Measurements from ENCODE around the gene IVNS1ABP. TPM values are rescaled to one million over a fixed set of nuclear protein-coding genes. Genes with fewer than 3 reads are reported as not detected.

IVNS1ABP gene
- total and polyA plus RNA-seq, 2 donors (not counting 3 experiments of a cell fraction or from before 2014, with no cell fraction given): 26.3 to 81.6 TPM

DNA sequence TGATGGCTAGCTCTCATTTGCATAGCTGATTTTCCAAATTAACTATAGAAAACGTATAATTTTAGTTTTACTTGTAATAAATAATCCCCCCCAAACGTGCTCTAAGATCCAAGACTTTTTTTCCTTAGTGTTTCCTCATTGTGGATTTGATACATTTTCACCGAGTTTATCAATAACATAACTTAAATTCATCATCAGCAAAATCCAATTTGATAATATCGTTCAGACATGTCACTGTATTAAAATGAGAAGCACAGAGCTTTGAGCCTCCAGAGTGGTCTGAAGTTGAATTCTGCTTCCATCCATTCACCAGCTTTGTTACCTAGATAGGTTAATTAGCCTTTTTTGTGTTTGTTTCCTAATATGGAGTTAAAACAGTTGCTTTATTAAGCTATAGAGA, 51.7 kb downstream of the IVNS1ABP start:
- CTCF ChIA-PET: interaction anchor here (1.2 to 1.7 kb wide), 3 partner anchors 26 to 331 kb away, joined by 3 to 5 read pairs (median 4); no protein-coding TSS in a partner anchor
- FAIRE-seq (no peak), DNase-seq (ENCODE audit: low read depth, low spot score) (no peak)
- H3K4me3 ChIP-seq (replicated peaks in 1 of 3; ENCODE audit: insufficient read depth in 1 of 3, low read depth in 1 of 3, low read length in 3 of 3): no peak overlapping the region
- H2AFZ ChIP-seq (ENCODE audit: low read depth, low read length): no peak overlapping the region
- H3K9me3 ChIP-seq (replicated peaks; ENCODE audit: control insufficient read depth, insufficient read depth, low read length): no peaks in the 10 kb centered on the region
- POLR2A ChIA-PET: no interaction called here
- H3K36me3 ChIP-seq (ENCODE audit: control insufficient read depth in 2 of 2, extremely low read depth in 1 of 2, insufficient read depth in 2 of 2, low read length in 2 of 2): no peaks in the 10 kb centered on the region
- no peak overlapping the region for H3K4me2 ChIP-seq (ENCODE audit: insufficient read depth, low read length)
- no peaks in the 10 kb centered on the region for H3K9me1 ChIP-seq (replicated peaks; ENCODE audit: control insufficient read depth, extremely low read depth, insufficient read depth, low read length)
- intact Hi-C loops (cut with micrococcal nuclease): no loop called here
- no peak overlapping the region for H3K27ac ChIP-seq (ENCODE audit: insufficient read depth, low read depth, low read length)
- no peaks in the 10 kb centered on the region for H3K79me2 ChIP-seq (ENCODE audit: control insufficient read depth, insufficient read depth, low read length)
- H4K20me1 ChIP-seq (replicated peaks; ENCODE audit: control insufficient read depth, extremely low read depth, insufficient read depth, low read length): no peaks in the 10 kb centered on the region
- no peaks in the 10 kb centered on the region for H3K27me3 ChIP-seq (ENCODE audit: control insufficient read depth in 2 of 2, insufficient read depth in 2 of 2, low read length in 2 of 2)
- peaks cover 6% of the 10 kb centered on the region for H3K4me1 ChIP-seq (ENCODE audit: control insufficient read depth, extremely low read depth, insufficient read depth, low read length)
- TF ChIP-seq POLR2A (IDR thresholded peaks at IDR 0.05; ENCODE audit: low read depth, low read length) (no peak), MAX (IDR thresholded peaks at IDR 0.05; ENCODE audit: insufficient read depth, insufficient read length) (no peak), JUN (IDR thresholded peaks at IDR 0.05; ENCODE audit: borderline replicate concordance, insufficient read depth, insufficient read length, low read depth) (no peak), CTCF (IDR thresholded peaks at IDR 0.05; ENCODE audit: extremely low read depth in 1 of 2, insufficient read depth in 1 of 2, low read depth in 1 of 2, low read length in 2 of 2) (no peak), FOS (IDR thresholded peaks at IDR 0.05; ENCODE audit: borderline replicate concordance, insufficient read depth, low read length) (no peak), GATA2 (IDR thresholded peaks at IDR 0.05; ENCODE audit: insufficient read depth, insufficient read length, low read depth, low read length) (no peak)
- dilution Hi-C loops (cut with MboI; ENCODE audit: extremely low pct_ligation_motif_present, low sequenced_read_pairs): no loop called here
- BruUV-seq (replicated peaks): no TSS peak
- H3K9ac ChIP-seq (replicated peaks; ENCODE audit: extremely low read depth, insufficient read depth, low read length): no peak overlapping the region

Measured in endothelial cell of umbilical vein (primary cell).